HL-60 (cell line): ENCODE data around the gene TMEM234.

Experiments used
- GABPA ChIP-seq: IDR thresholded peaks from 2 replicates; pipeline ENCODE4 v1.6.1; 2012; ENCODE audit warnings: low read depth
- POLR2AphosphoS5 ChIP-seq: IDR thresholded peaks from 2 replicates; pipeline ENCODE4 v1.6.1; 2012; ENCODE audit warnings: low read depth
- TF ChIP-seq, protein P1 (sequence below): IDR thresholded peaks from one replicate; pipeline ENCODE4 v1.5.1; 2011; ENCODE audit warnings: low read length, control low read depth, inconsistent platforms; ENCODE audit not compliant: insufficient read depth

DNA sequence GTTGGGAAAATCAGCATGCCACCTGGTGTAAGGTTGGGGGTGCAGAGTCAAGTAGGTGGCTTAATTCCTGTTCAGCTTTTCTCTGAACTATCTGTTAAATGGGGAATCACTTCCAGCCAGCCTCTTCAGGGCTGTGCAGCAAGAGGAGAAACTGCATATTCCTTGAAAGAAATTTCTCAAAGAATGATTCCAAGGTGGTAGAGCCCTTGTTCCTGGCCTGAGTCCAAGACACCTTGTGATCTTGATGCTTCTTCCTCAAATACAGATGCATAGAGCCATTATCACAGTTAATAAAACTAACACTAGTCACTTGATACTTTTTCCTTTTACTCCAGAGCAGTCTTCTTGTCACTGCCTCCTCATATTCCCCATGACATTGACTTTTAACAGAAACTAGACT, 37.5 kb downstream of the TMEM234 start:
- TF ChIP-seq, protein P1, sequence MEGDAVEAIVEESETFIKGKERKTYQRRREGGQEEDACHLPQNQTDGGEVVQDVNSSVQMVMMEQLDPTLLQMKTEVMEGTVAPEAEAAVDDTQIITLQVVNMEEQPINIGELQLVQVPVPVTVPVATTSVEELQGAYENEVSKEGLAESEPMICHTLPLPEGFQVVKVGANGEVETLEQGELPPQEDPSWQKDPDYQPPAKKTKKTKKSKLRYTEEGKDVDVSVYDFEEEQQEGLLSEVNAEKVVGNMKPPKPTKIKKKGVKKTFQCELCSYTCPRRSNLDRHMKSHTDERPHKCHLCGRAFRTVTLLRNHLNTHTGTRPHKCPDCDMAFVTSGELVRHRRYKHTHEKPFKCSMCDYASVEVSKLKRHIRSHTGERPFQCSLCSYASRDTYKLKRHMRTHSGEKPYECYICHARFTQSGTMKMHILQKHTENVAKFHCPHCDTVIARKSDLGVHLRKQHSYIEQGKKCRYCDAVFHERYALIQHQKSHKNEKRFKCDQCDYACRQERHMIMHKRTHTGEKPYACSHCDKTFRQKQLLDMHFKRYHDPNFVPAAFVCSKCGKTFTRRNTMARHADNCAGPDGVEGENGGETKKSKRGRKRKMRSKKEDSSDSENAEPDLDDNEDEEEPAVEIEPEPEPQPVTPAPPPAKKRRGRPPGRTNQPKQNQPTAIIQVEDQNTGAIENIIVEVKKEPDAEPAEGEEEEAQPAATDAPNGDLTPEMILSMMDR: no peak
- no peak for TF ChIP-seq POLR2AphosphoS5
- no peak for TF ChIP-seq GABPA
